ENCODE results near the gene RAB44.

Gene RAB44

GRCh38 chr6:36760685-36761435, 63.2 kb downstream of the RAB44 start:
- TF ChIP-seq CTCF (conservative IDR thresholded peaks at IDR 0.05; ENCODE audit: low read depth, low read length), result no peak
- no peak overlapping the region for H3K4me3 ChIP-seq (ENCODE audit: low read length)
- no peak for DNase-seq (ENCODE audit: low read depth)

- no peak for DNase-seq (ENCODE audit: low read depth)
- H3K4me3 ChIP-seq (ENCODE audit: low read length), result no peak overlapping the region
- TF ChIP-seq CTCF (conservative IDR thresholded peaks at IDR 0.05; ENCODE audit: low read depth, low read length), result no peak
These were observed 64.5 kb downstream of the RAB44 start for GRCh38 chr6:36762123-36762522.

GRCh38 chr6:36765190-36765589, 67.6 kb downstream of the RAB44 start:
- DNase-seq (ENCODE audit: low read depth), result no peak
- no peak for TF ChIP-seq CTCF (conservative IDR thresholded peaks at IDR 0.05; ENCODE audit: low read depth, low read length)
- no peak overlapping the region for H3K4me3 ChIP-seq (ENCODE audit: low read length)

- DNase-seq (ENCODE audit: low read depth), result peak; percentile 46
- peak; percentile 97 for TF ChIP-seq CTCF (conservative IDR thresholded peaks at IDR 0.05; ENCODE audit: low read depth, low read length)
These were observed 68.2 kb downstream of the RAB44 start for GRCh38 chr6:36765594-36766398.

GRCh38 chr6:36766399-36766945, 68.8 kb downstream of the RAB44 start:
- DNase-seq (ENCODE audit: low read depth), result no peak
- TF ChIP-seq CTCF (conservative IDR thresholded peaks at IDR 0.05; ENCODE audit: low read depth, low read length), result no peak
- H3K4me3 ChIP-seq (ENCODE audit: low read length), result no peak overlapping the region

More at GRCh38 chr6:36765594-36766398, 68.2 kb downstream of the RAB44 start:
- H3K4me3 ChIP-seq (ENCODE audit: low read length), result no peak overlapping the region

- no peak for DNase-seq (ENCODE audit: low read depth)
- H3K4me3 ChIP-seq (ENCODE audit: low read length), result no peak overlapping the region
- no peak for TF ChIP-seq CTCF (conservative IDR thresholded peaks at IDR 0.05; ENCODE audit: low read depth, low read length)
These were observed 71.6 kb downstream of the RAB44 start for GRCh38 chr6:36769183-36769675.
